Kidney glomerular epithelial cell (primary cell): ENCODE data around the gene CCDC138.

Source experiments
- DNase-seq: peaks from one replicate; lab custom pipeline; 2025; lab: John Stamatoyannopoulos, UW

CCDC138 gene

DNA sequence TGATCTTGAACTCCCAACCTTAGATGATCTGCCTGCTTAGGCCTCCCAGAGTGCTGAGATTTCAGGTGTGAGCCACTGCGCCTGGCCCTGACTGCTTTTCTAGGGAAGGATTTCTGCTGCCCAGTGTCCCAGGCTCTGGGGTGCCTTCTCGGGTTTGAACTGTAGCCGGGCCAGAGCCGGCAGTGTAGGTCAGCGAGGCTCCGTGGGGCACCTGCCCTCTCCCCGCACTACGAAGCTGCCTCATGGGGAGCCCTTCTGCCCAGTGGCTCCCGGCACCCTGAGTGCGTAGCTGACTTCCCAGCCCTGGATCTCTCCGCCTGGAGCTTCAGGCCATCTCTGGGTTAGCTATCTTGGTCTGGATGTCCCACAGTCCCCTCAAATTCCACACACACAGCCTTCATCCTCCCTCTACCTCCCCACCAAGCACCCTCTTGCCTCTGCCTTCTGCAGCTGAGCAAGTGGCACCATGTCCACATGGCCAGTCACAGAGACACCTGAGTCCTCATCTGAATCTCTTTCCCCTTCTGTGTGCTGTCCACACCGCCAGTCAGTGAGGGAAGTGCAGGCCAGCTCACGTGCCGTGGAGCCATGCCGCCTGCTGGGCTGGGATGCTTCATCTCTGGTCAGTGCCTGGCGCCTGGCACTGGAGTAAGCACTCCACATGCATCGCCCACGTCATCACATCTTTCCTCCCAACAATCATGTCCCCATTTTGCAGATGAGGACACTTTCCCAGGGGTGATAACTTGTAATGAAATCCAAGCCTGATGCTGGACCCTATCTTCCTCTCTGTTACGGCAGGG is 133.2 kb downstream of the CCDC138 start:
- no peak for DNase-seq

DNA sequence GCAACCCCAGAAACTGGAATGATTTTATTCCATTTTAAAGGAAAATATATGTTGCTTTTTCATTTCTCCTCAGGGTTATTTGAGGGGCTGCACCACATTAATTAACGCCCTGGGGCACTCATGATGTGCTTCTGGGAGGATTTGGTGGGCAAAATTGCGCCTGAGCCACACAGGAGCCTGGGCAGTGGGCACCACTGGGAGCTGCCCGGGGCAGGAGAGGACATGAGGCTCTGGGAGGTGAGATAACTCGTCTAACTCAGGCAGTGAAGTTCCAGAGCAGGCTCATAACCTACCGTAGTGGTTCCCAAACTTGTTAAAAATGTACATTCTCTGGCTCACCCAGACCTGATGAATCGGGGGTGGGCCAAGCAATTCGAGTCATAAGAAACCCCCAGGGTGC is 134.1 kb downstream of the CCDC138 start:
- no peak for DNase-seq

DNA sequence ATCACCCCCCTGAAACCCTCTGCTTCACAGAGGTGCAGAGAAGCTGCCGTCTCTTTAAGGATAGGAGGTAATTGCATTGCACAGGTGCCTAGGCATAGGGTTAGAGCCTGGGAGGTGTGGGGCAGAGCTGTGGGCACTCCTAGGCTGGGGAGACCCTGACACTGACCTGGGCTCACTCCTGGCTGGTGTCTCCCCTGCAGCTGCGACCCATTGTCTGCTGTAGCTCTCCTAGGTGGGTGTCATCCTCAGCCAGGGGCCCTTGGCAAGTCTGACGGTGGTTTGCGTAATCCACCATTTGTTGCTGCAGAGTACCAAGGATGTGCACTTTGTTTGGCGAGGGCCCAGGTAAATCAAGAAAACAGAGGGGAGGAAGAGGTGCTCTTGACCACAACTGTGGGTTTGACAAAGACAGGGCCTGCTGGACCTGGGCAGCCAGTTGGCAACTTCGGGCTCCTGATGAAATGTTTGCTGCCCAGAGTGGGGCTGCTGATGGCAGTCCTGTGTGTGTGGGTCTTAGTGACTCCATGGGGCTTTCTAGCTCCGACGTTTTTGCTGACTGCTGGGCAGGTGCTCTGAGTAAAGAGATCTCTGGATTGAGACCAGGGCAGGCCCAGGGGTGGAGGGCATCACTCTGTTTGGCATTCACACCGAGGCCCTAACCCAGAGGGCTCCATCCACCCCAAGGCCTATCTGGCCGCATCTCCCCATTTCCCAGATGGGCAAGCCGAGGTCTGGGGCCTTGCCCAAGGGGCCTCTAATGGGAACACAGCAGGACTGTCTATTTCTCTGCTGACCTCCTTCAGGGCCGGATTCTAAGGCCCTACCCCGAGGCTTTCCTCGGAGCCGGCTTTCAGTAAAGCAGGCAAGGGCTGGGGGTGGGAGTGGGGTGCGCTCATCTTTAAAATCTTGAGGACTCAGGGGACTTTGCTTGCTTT is 134.8 kb downstream of the CCDC138 start:
- DNase-seq, result no peak

DNA sequence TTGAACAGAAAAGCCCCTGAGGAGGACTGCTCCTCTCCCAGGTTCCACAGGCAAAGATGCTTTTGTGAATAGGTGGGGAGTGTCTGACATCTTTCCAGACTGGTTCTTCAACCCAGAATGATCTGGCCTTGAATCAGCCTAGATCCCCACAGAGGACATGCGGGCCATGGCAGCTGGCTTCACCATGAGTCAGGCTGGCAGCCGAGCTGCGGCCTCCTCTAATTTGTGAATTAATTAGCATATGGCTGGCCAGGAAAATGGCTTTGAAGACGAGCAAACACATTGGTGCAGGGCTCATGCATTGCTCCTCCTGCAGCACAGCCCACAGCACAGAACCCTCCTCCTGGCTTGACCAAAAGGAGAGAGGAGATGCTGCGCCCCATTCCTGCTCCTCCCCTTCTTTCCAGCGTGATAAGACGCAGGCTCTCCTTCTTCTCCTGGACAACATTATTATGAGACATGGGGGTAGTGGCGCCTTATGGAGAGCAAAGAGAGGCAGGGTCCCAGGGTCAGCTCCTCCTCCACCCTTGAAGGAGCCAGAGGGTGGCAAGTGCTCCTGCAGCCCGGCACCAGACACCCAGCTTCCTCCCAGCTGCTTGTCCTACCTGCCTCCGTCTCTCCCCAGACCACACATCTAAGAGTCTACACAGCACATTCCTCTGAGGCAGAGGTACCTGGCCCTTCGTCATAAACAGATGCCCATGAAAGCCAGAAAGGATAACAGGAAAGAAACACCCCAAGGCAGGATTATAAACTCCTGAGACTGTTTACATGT is 135.8 kb downstream of the CCDC138 start:
- no peak for DNase-seq

DNA sequence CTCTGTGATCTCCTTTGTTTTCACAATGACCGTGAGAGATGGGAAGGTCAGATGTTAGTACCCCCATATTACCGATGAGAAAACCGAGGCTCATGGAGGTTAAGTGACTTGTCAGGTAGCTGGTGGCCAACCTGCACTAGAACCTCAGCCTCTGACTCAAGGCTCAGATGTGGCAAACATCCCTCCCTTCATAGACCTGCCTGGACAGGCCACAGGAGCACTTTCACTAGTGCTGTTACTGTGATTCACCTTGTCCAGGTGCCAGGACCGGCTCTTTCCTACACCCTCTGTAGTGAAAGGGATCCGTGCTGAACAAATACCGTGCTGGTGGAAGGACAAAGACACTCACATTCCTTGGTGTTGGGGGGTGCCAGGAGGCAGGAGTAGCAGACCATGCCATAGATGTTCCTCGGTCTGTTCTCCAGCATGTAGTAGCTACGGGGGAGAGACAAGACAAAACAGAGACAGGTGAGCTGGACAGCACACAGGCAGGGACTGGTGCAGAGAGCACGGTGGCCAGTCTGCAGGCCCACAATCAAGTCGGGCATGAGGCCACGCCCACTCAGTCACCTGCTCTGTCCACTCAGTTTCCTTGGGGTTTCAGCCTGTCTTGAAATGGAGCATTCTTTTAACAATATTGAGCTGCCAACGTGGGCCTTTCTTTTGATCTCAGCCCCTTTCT is 136.6 kb downstream of the CCDC138 start:
- no peak for DNase-seq

DNA sequence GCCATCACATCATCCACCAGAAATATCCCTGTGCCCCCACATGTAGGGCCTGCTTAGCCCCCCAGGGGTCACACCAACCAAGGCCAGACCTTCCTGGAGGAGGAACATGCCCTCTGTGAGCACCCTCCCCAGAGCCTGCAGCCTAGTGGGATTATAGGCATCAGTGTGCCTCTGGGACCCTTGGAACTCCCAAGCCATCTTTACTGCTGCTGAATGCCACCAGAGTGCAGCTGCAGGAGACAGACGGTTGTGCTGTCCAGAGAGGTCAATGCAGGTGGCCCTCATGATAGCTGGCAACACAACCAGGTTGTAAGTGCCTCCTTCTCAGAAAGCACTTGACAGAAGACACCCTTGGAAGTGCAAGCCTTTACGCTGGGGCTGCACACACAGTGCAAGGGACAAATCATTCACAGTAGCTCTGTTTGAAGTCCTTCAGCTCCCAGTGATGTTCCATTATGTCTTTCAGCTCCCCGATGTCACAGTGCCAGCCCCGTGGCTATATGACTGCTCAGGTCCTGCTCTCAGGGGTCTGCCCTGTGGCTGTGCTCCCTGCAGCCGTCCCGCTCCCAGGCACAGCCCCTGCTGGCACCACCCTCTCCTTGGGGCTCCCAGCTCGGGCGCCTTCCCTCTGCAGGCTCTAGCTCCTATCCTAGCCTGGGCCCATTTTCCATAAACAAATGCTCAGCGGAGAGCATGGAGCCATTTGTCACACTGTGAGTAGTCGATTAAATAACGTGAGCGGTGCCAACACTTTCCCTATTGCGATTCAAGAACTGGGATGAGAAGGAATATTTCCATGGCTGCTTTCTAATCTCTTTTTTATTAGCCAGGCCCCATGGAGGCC is 137.4 kb downstream of the CCDC138 start:
- DNase-seq, result no peak

DNA sequence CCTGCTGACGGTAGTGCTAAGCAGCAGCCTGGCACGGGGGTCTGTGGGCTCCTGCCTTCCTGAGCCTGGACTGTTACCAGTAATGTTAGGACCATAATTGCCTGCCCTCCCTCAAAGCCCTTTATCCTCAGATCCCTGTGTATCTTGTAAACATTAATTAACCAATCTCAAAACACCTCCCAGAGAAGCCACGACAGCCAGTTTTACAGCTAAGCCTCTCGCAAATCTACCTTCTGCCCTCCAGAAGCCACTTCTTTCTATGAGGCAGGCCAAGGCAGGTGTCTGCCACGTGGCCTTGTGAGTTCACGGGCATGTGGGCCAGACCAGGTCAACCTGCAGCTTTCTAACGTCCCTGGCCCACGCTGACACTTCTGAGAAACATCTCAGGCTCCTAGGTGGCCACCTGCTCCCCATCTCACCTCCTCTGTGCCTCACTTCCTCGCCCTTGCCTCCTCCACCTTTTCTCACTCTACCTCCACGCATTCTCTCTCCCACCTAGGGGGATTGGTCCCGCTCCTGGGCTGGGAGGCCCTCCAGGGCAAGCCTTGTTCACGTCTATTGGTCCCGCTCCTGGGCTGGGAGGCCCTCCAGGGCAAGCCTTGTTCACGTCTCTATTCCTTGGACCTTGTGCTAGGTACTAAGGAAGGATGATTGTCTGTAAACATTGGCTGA is 138.1 kb downstream of the CCDC138 start:
- DNase-seq, result no peak

DNA sequence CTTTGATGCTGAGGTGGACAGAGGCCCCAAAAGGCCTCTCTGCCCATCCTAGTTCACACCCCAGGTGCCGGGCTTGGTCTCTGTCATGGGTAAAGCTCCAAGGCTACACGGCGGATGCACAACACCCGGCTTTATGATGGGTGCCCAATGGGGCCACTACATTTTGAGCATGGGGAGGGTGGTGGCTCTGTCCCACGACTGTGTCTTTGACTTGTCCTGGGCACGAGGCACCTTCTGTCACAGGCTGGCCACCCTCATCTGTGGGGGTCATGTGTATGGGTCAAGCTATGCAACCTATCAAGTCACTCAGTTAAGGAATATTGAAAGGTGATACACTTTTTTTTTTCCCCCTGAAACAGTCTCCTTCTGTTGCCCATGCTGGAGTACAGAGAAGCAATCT is 138.7 kb downstream of the CCDC138 start:
- no peak for DNase-seq

DNA sequence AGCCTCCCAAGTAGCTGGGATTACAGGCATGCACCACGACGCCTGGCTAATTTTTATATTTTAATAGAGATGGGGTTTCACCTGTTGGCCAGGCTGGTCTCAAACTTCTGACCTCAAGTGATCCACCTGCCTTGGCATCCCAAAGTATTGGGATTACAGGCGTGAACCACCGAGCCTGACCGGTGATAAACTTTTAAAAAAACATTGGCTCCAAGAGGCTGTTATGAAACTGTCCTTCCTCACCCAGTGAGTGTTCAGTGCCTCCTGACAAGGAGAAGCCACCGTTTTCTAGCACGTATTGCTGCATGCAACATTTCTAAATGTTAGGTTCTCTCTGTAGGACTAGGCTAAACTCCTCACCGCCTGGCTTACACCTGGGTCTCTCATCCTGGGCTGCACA is 139.2 kb downstream of the CCDC138 start:
- no peak for DNase-seq
